ENCODE data around the gene ACTL6B.
A peak's percentile ranks its signal among the peaks of the same experiment; 100 is the strongest.
"Not testable (repeated sequence)": the region's sequence is repeated elsewhere in the genome, so short reads cannot be mapped to it uniquely, and the experiment has no call there.

ACTL6B gene

GRCh38 chr7:100671353-100672327 lies 15.4 kb upstream of the ACTL6B start:
- no peak for DNase-seq

GRCh38 chr7:100670074-100670473 lies 13.8 kb upstream of the ACTL6B start:
- DNase-seq = no peak

- DNase-seq = not testable (repeated sequence)
These were observed 12.9 kb upstream of the ACTL6B start for GRCh38 chr7:100669106-100669505.

GRCh38 chr7:100668069-100668449 lies 11.8 kb upstream of the ACTL6B start:
- no peak for DNase-seq

GRCh38 chr7:100667331-100668068 lies 11.3 kb upstream of the ACTL6B start:
- DNase-seq = no peak

GRCh38 chr7:100665168-100665726 lies 9.0 kb upstream of the ACTL6B start:
- no peak for DNase-seq

- not testable (repeated sequence) for DNase-seq
These were observed 6.0 kb upstream of the ACTL6B start for GRCh38 chr7:100662194-100662776.

- DNase-seq = no peak
These were observed 1.1 kb downstream of the ACTL6B start for GRCh38 chr7:100654908-100655831.

GRCh38 chr7:100649826-100650565 lies 6.3 kb downstream of the ACTL6B start:
- no peak for DNase-seq

- DNase-seq = no peak
These were observed 13.7 kb downstream of the ACTL6B start for GRCh38 chr7:100642534-100642907.

- no peak for DNase-seq
These were observed 14.3 kb downstream of the ACTL6B start for GRCh38 chr7:100641860-100642533.

- DNase-seq = no peak
These were observed 14.8 kb downstream of the ACTL6B start, which contains the start of gene TFR2 for GRCh38 chr7:100641463-100641859. TSS of gene TFR2 (minus strand) at chr7:100641552. CDS start at chr7:100641509, 43 bp downstream.

- no peak for DNase-seq
These were observed 15.5 kb downstream of the ACTL6B start for GRCh38 chr7:100640517-100641440.

GRCh38 chr7:100639995-100640516 lies 16.2 kb downstream of the ACTL6B start:
- no peak for DNase-seq

- DNase-seq = peak in 5 of 14 donors; percentile 10 to 42 (median 20)
These were observed 23.1 kb downstream of the ACTL6B start for GRCh38 chr7:100632951-100633717.

- no peak for DNase-seq
These were observed 26.2 kb downstream of the ACTL6B start for GRCh38 chr7:100630066-100630465.

- DNase-seq = no peak
These were observed 27.0 kb downstream of the ACTL6B start for GRCh38 chr7:100629117-100629716.

GRCh38 chr7:100627238-100627549 lies 29.1 kb downstream of the ACTL6B start:
- no peak for DNase-seq

Data from C1 segment of cervical spinal cord (tissue), 14 donors.